ENCODE results near the gene SMARCD3. TPM values are rescaled to one million over a fixed set of nuclear protein-coding genes. Genes with fewer than 3 reads are reported as not detected.

SMARCD3 gene
- polyA plus RNA-seq, 5 donors: 75.4 to 137 (median 112) TPM

DNA sequence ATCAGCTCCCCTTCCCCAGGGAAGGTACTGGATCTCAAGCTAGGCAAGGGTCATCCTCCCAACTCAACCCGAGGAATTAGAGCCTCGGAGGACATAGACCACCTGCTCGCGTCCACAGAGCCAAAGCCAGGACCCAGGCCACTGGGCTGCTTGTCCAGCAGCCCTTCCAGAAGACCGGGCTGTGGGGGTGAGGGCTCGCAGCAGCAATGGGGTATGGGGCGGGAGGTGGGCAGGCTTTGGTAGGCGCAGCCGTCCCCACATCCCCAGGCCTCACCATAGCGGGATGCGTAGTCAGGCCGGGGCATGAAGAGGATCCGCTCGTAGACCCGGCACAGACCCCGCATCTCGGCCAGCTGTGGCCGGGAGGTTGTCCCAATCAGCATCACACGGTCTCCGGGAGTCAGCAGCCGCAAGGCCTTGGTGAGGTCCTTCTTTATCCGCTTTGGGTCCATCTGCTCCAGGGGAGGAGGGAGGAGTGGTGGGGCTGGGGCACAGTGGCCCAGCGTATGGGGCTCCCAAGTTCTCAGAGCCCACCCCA, 56.4 kb downstream of the SMARCD3 start:
- no peak for DNase-seq

- no peak for DNase-seq
Measured at GRCh38 chr7:151191544-151191943, 57.0 kb downstream of the SMARCD3 start.

- DNase-seq: no peak
Measured at GRCh38 chr7:151189038-151189437, 59.5 kb downstream of the SMARCD3 start.

Other genes with a start within 250 kb of the SMARCD3 start
- 1 to 10 TPM; 1.2 to 4.8 (median 3.6) TPM for gene ATG9B, start 224.2 kb downstream of the SMARCD3 start, polyA plus RNA-seq (ENCODE audit: insufficient read depth in 1 of 5, insufficient read length in 5 of 5, low replicate concordance in 1 of 5)
- 10 to 100 TPM; 17.6 to 29.3 (median 24.9) TPM for gene ABCB8, start 220.2 kb downstream of the SMARCD3 start, polyA plus RNA-seq (ENCODE audit: insufficient read depth in 1 of 5, insufficient read length in 5 of 5, low replicate concordance in 1 of 5)
- gene ASIC3, start 200.2 kb downstream of the SMARCD3 start, polyA plus RNA-seq (ENCODE audit: insufficient read depth in 1 of 5, insufficient read length in 5 of 5, low replicate concordance in 1 of 5): 1 to 10 TPM; 2.2 to 7.0 (median 4.5) TPM
- 10 to 100 TPM; 13.5 to 18.3 (median 14.6) TPM for gene CDK5, start 190.8 kb downstream of the SMARCD3 start, polyA plus RNA-seq (ENCODE audit: insufficient read depth in 1 of 5, insufficient read length in 5 of 5, low replicate concordance in 1 of 5)
- 100 to 1,000 TPM in 3 of 5 donors, 10 to 100 TPM in 2; 81.9 to 121 (median 103) TPM for gene SLC4A2, start 189.1 kb downstream of the SMARCD3 start, polyA plus RNA-seq (ENCODE audit: insufficient read depth in 1 of 5, insufficient read length in 5 of 5, low replicate concordance in 1 of 5)
- 10 to 100 TPM; 30.9 to 66.9 (median 45.5) TPM for gene FASTK, start 167.9 kb downstream of the SMARCD3 start, polyA plus RNA-seq (ENCODE audit: insufficient read depth in 1 of 5, insufficient read length in 5 of 5, low replicate concordance in 1 of 5)
- gene TMUB1, start 165.2 kb downstream of the SMARCD3 start, polyA plus RNA-seq (ENCODE audit: insufficient read depth in 1 of 5, insufficient read length in 5 of 5, low replicate concordance in 1 of 5): 10 to 100 TPM; 17.8 to 41.3 (median 22.8) TPM
- 100 to 1,000 TPM in 1 of 5 donors, 10 to 100 TPM in 4; 73.3 to 100 (median 95.7) TPM for gene AGAP3, start 162.2 kb downstream of the SMARCD3 start, polyA plus RNA-seq (ENCODE audit: insufficient read depth in 1 of 5, insufficient read length in 5 of 5, low replicate concordance in 1 of 5)
- under 1 TPM in 2 of 5 donors, not detected in 3; 0.14 to 0.26 TPM for gene GBX1, start 81.0 kb downstream of the SMARCD3 start, polyA plus RNA-seq (ENCODE audit: insufficient read depth in 1 of 5, insufficient read length in 5 of 5, low replicate concordance in 1 of 5)
- gene ASB10, start 61.4 kb downstream of the SMARCD3 start, polyA plus RNA-seq (ENCODE audit: insufficient read depth in 1 of 5, insufficient read length in 5 of 5, low replicate concordance in 1 of 5): under 1 TPM in 1 of 5 donors, not detected in 4; 0.23 TPM
- under 1 TPM in 1 of 5 donors, not detected in 4; 0.35 TPM for gene H2BK1, start 38.2 kb downstream of the SMARCD3 start, polyA plus RNA-seq (ENCODE audit: insufficient read depth in 1 of 5, insufficient read length in 5 of 5, low replicate concordance in 1 of 5)
- 10 to 100 TPM; 19.0 to 31.6 (median 22.3) TPM for gene ABCF2, start 21.5 kb downstream of the SMARCD3 start, polyA plus RNA-seq (ENCODE audit: insufficient read depth in 1 of 5, insufficient read length in 5 of 5, low replicate concordance in 1 of 5)
- 10 to 100 TPM; 16.3 to 31.3 (median 19.1) TPM for gene CHPF2, start 16.2 kb downstream of the SMARCD3 start, polyA plus RNA-seq (ENCODE audit: insufficient read depth in 1 of 5, insufficient read length in 5 of 5, low replicate concordance in 1 of 5)
- gene NUB1, start 93.1 kb upstream of the SMARCD3 start, polyA plus RNA-seq (ENCODE audit: insufficient read depth in 1 of 5, insufficient read length in 5 of 5, low replicate concordance in 1 of 5): 10 to 100 TPM; 61.7 to 86.9 (median 80.2) TPM
- gene WDR86, start 161.3 kb upstream of the SMARCD3 start, polyA plus RNA-seq (ENCODE audit: insufficient read depth in 1 of 5, insufficient read length in 5 of 5, low replicate concordance in 1 of 5): 10 to 100 TPM; 13.3 to 30.5 (median 19.8) TPM
- under 1 TPM; 0.20 to 0.58 (median 0.55) TPM for gene CRYGN, start 191.4 kb upstream of the SMARCD3 start, polyA plus RNA-seq (ENCODE audit: insufficient read depth in 1 of 5, insufficient read length in 5 of 5, low replicate concordance in 1 of 5)

Data from right lung (tissue), 5 donors.